HepG2 (cell line): ENCODE data around the gene INF2. TPM values are rescaled to one million over a fixed set of nuclear protein-coding genes. Genes with fewer than 3 reads are reported as not detected.
A peak's percentile ranks its signal among the peaks of the same experiment; 100 is the strongest.

Source experiments
- ATAC-seq: fragments of 200-7000 bp; cut with Tn5 transposase; 3 replicates; pipeline ENCODE4 v1.9.1; 2020; ENCODE audit warnings: mild to moderate bottlenecking, moderate library complexity
- BruUV-seq: library from RNA; stranded (reverse); fragments of 400-500 nt; replicated peaks from 2 replicates; lab custom pipeline; 2021; lab: Mats Ljungman, UMichigan
- CTCF ChIA-PET: fragments of 300-600 bp; formaldehyde crosslinking; extraction: SDS; loops from one replicate; lab custom pipeline; 2021; ENCODE audit warnings: low total read pairs, inconsistent platforms, low intra/inter-chr PET ratio; lab: Yijun Ruan, JAX
- POLR2A ChIA-PET: fragments of 350-600 bp; sonication (Branson Sonifier 250); formaldehyde crosslinking; loops from one replicate; lab custom pipeline; 2020; ENCODE audit warnings: antibody characterized with exemption, inconsistent platforms; lab: Yijun Ruan, JAX
- DNase-seq: peaks from one replicate; pipeline ENCODE4 v3.0.0-alpha.2; 2015; ENCODE audit warnings: low spot score
- FAIRE-seq: peaks from 3 replicates; lab custom pipeline; 2011; peaks lifted over from hg19 to GRCh38; lab: Jason Lieb, UNC
- H2AFZ ChIP-seq: one replicate; pipeline ENCODE4 v1.6.1; 2011; ENCODE audit warnings: low read length, inconsistent platforms
- H3K27ac ChIP-seq: fragments of 300-600 bp; 3 replicates; pipeline ENCODE4 v1.8.0; 2011; ENCODE audit warnings: mixed run types, mild to moderate bottlenecking, mixed read lengths, low read length, inconsistent platforms; ENCODE audit not compliant: insufficient read depth; ENCODE audit errors: extremely low read length
- H3K27me3 ChIP-seq, 2 experiments: fragments of 200-600 bp in 1 of 2; 2 replicates in 1 of 2; 3 replicates in 1 of 2; pipeline versions ENCODE4 v1.6.0 to v1.8.0; 2011; ENCODE audit warnings: low read length in 2 of 2, mild to moderate bottlenecking in 2 of 2, moderate library complexity in 2 of 2, inconsistent platforms in 1 of 2; ENCODE audit not compliant: insufficient read depth in 2 of 2, control insufficient read depth in 1 of 2
- H3K36me3 ChIP-seq, 2 experiments: fragments of 200-600 bp in 1 of 2; replicated peaks in 1 of 2; 2 replicates in 1 of 2; 3 replicates in 1 of 2; pipeline versions ENCODE4 v1.5.1 to v1.8.0; 2011; ENCODE audit warnings: low read length in 2 of 2, inconsistent platforms in 1 of 2; ENCODE audit not compliant: insufficient read depth in 2 of 2, control insufficient read depth in 1 of 2
- H3K4me1 ChIP-seq: 2 replicates; pipeline ENCODE4 v1.5.1; 2012; ENCODE audit warnings: low read length, inconsistent platforms; ENCODE audit not compliant: insufficient read depth
- H3K4me2 ChIP-seq: 2 replicates; pipeline ENCODE4 v1.6.0; 2011; ENCODE audit warnings: low read depth, low read length, inconsistent platforms
- H3K4me3 ChIP-seq, 3 experiments: fragments of 200-600 bp in 1 of 3; sonication (generic), shearing (Covaris generic) in 1 of 3; replicated peaks in 1 of 3; 2 replicates each; pipeline ENCODE4 v1.5.1; 2011 to 2016; ENCODE audit warnings: low read length in 3 of 3, inconsistent platforms in 2 of 3, low read depth in 2 of 3, mild to moderate bottlenecking in 2 of 3, control low read depth in 1 of 3, mixed read lengths in 1 of 3; ENCODE audit not compliant: insufficient read depth in 1 of 3
- H3K79me2 ChIP-seq: one replicate; pipeline ENCODE4 v1.6.1; 2011; ENCODE audit warnings: low read length, inconsistent platforms; ENCODE audit not compliant: insufficient read depth
- H3K9ac ChIP-seq: 2 replicates; pipeline ENCODE4 v1.6.0; 2011; ENCODE audit warnings: mild to moderate bottlenecking, low read depth, low read length, inconsistent platforms; ENCODE audit not compliant: insufficient read depth
- H3K9me3 ChIP-seq: 2 replicates; pipeline ENCODE4 v1.5.1; 2012; ENCODE audit warnings: mild to moderate bottlenecking, low read length
- H4K20me1 ChIP-seq: 2 replicates; pipeline ENCODE4 v1.6.0; 2011; ENCODE audit warnings: inconsistent platforms, mild to moderate bottlenecking, low read length, moderate library complexity; ENCODE audit not compliant: insufficient read depth
- NR2F6 ChIP-seq, 2 experiments: IDR thresholded peaks; 2 replicates each; pipeline ENCODE4 v1.6.1; 2016; ENCODE audit warnings: antibody characterized with exemption in 1 of 2, mild to moderate bottlenecking in 1 of 2
- POLR2A ChIP-seq, 2 experiments: IDR thresholded peaks; 2 replicates each; pipeline ENCODE4 v1.6.1; 2011; ENCODE audit warnings: low read depth in 2 of 2, low read length in 2 of 2, mild to moderate bottlenecking in 1 of 2, moderate library complexity in 1 of 2; ENCODE audit not compliant: insufficient read depth in 1 of 2
- SRSF9 ChIP-seq: fragments of 200-400 bp; formaldehyde crosslinking; IDR thresholded peaks from 2 replicates; pipeline ENCODE4 v1.6.1; 2018; ENCODE audit warnings: borderline replicate concordance, mild to moderate bottlenecking, low read depth, low read length; ENCODE audit not compliant: insufficient read depth, poor library complexity, severe bottlenecking
- ZNF3 ChIP-seq: IDR thresholded peaks from 2 replicates; pipeline ENCODE4 v1.7.0; 2017; ENCODE audit warnings: inconsistent platforms
- ZNF512B ChIP-seq: sonication (generic); formaldehyde crosslinking; IDR thresholded peaks from 2 replicates; pipeline ENCODE4 v1.5.1; 2020; ENCODE audit warnings: missing genetic modification reagents, mild to moderate bottlenecking, borderline replicate concordance
- ZNF687 ChIP-seq: sonication (generic); formaldehyde crosslinking; IDR thresholded peaks from 2 replicates; pipeline ENCODE4 v1.5.1; 2020; ENCODE audit warnings: mild to moderate bottlenecking, missing genetic modification reagents, moderate library complexity
- ZSCAN30 ChIP-seq: sonication (generic); formaldehyde crosslinking; IDR thresholded peaks from 2 replicates; pipeline ENCODE4 v1.5.0; 2020; ENCODE audit warnings: mild to moderate bottlenecking, missing genetic modification reagents
- WGBS: methylation state at CpG from one replicate; pipeline ENCODE4 v1.1.6; 2017; ENCODE audit warnings: low lambda C conversion rate; 5-methylcytosine and 5-hydroxymethylcytosine counted together
- in situ Hi-C: cut with HindIII; loops from 2 replicates; pipeline ENCODE4 v1.10.0; 2017; ENCODE audit warnings: low pct_unique_long_range_greater_than_20kb; ENCODE audit not compliant: extremely low pct_ligation_motif_present
- intact Hi-C: fragments of 100-400 bp; cut with micrococcal nuclease; formaldehyde crosslinking; loops from one replicate; pipeline ENCODE4 v1.10.0; 2022; ENCODE audit not compliant: unreplicated experiment
- polyA plus RNA-seq, 8 experiments: library from polyadenylated mRNA; depleted of rRNA in 3 of 8; stranded (reverse) in 7 of 8; unstranded in 1 of 8; fragments of >200 nt; fragmentation: Illumina TruSeq in 4 of 8; extraction: Trizol in 4 of 8; gene quantifications; 2 replicates each; pipeline versions ENCODE4 v1.2.1 to v1.2.3, GENCODE V29; 2011 to 2016; ENCODE audit warnings: low read depth in 4 of 8, missing spikeins in 1 of 8, mixed read lengths in 1 of 8; ENCODE audit not compliant: insufficient read depth in 1 of 8
- total RNA-seq, 5 experiments: library from RNA; depleted of rRNA; stranded (reverse); fragments of >200 nt; fragmentation: Illumina TruSeq; extraction: Trizol; gene quantifications; 2 replicates each; pipeline ENCODE4 v1.2.3, GENCODE V29; 2016; ENCODE audit warnings: low read depth in 1 of 5

INF2 gene
- total and polyA plus RNA-seq, 2 of the 13 experiments (the other 11 are each of a cell fraction or from before 2014, with no cell fraction given) = 16.4 to 26.4 TPM

- Histone ChIP-seq H3K27ac (no peak overlapping the region), H3K27me3 (no peaks in the 10 kb centered on the region), H3K9me3 (no peaks in the 10 kb centered on the region), H4K20me1 (no peaks in the 10 kb centered on the region), H3K4me1 (peaks cover 62% of the 10 kb centered on the region), H3K4me2 (no peak overlapping the region), H3K4me3 (no peak overlapping the region), H3K9ac (no peak overlapping the region), H2AFZ (no peak overlapping the region), H3K36me3 (no peaks in the 10 kb centered on the region; a peak in 2 of 5 replicates), H3K79me2 (no peaks in the 10 kb centered on the region)
- BruUV-seq = no TSS peak
- 94% methylated on average over 6 of the region's 9 CpGs for WGBS
- FAIRE-seq = no peak
- ATAC-seq = no peak
- POLR2A ChIA-PET = interaction anchor here (1.3 to 1.4 kb wide), 2 partner anchors 9 to 21 kb away, joined by 3 read pairs; no protein-coding TSS in a partner anchor
- CTCF ChIA-PET = no interaction called here
- in situ Hi-C loops = no loop called here
- no peak for DNase-seq
- peak; percentile 56 for TF ChIP-seq NR2F6 (IDR thresholded peaks at IDR 0.05)
- peak; percentile 13; the same call in 1 of the 2 replicates for TF ChIP-seq NR2F6 (CRISPR knock-in tag; IDR thresholded peaks at IDR 0.05)
- 0 out of 4 replicates have a peak, but pooled peaks of 1 of the 2 experiments have one; percentile 31 for TF ChIP-seq POLR2A (IDR thresholded peaks at IDR 0.05; ENCODE audit: insufficient read depth in 1 of 2, low read depth in 2 of 2, low read length in 2 of 2)
- TF ChIP-seq ZNF3 (CRISPR knock-in tag) = no peak
- intact Hi-C loops = no loop called here
Observed at GRCh38 chr14:104745431-104745830, 56.0 kb downstream of the INF2 start.

GRCh38 chr14:104746071-104746545, 56.7 kb downstream of the INF2 start:
- FAIRE-seq (no peak), DNase-seq (no peak), ATAC-seq (no peak)
- Histone ChIP-seq H3K79me2 (no peaks in the 10 kb centered on the region), H3K9me3 (no peaks in the 10 kb centered on the region), H3K4me1 (peaks cover 64% of the 10 kb centered on the region), H3K4me2 (no peak overlapping the region), H3K9ac (no peak overlapping the region), H2AFZ (no peak overlapping the region), H4K20me1 (no peaks in the 10 kb centered on the region), H3K4me3 (no peak overlapping the region), H3K27me3 (no peaks in the 10 kb centered on the region), H3K36me3 (no peaks in the 10 kb centered on the region; a peak in 2 of 5 replicates), H3K27ac (no peak overlapping the region)
- BruUV-seq = no TSS peak
- intact Hi-C loops = no loop called here
- in situ Hi-C loops = no loop called here
- TF ChIP-seq ZSCAN30 (CRISPR knock-in tag) (no peak), SRSF9 (no peak), ZNF512B (CRISPR knock-in tag) (no peak), ZNF687 (CRISPR knock-in tag) (peak; percentile 7; the same call in 1 of the 2 replicates)
- ChIA-PET POLR2A (interaction anchor here (1.3 to 1.4 kb wide), 2 partner anchors 10 to 21 kb away, joined by 3 read pairs; no protein-coding TSS in a partner anchor), CTCF (no interaction called here)
- WGBS = 87% methylated on average over 11 of the region's 13 CpGs
